ENCODE data around the gene ABAT. TPM values are rescaled to one million over a fixed set of nuclear protein-coding genes. Genes with fewer than 3 reads are reported as not detected.

ABAT gene
- total RNA-seq, 1 experiment from 2014 or later = 7.3 TPM

DNA sequence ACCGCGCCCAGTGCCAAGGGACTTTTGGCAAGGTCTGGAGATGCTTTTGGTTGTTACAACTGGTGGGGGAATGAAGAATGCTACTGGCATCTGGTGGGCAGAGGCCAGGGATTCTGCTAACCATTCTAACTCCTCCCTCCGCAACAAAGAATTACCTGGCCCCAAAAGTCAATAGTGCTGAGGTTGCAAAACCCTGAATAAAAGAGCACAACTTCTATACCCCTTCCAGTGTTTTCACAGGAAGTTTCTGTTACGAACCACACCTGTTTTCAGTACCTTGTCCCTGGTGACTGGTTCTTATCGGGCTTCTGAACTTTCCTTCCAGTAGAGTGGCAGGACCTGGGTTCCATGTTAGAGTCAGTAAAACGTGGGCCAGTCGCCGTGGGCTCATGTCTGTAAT lies 17.3 kb downstream of the ABAT start:
- no peak overlapping the region for H2AK5ac ChIP-seq (ENCODE audit: insufficient read length, low read length)
- H2AFZ ChIP-seq (ENCODE audit: low read length) = no peak overlapping the region
- Mint-ChIP-seq H3K4me3 (no peak overlapping the region), H3K27ac (no peak overlapping the region), H3K4me1 (peaks cover 8 to 12% of the 10 kb centered on the region in 2 experiments), H3K36me3 (ENCODE audit: insufficient read depth in 1 of 3, low read depth in 3 of 3) (peaks cover 8 to 15% (median 10%) of the 10 kb centered on the region in 3 experiments; a peak in 6 of 7 replicates), H3K9me3 (peaks cover 9 to 13% of the 10 kb centered on the region in 2 experiments), H3K27me3 (ENCODE audit: low read depth) (peaks cover 2% of the 10 kb centered on the region; the same call in 1 of the 2 replicates)
- no peak overlapping the region for H2BK120ac ChIP-seq (ENCODE audit: low read depth, low read length, poor library complexity, severe bottlenecking)
- no peak overlapping the region for H4K8ac ChIP-seq (replicated peaks; ENCODE audit: insufficient read length, low read depth, low read length)
- H3K27ac ChIP-seq (ENCODE audit: insufficient read length, low read depth, low read length) = no peak overlapping the region
- no peaks in the 10 kb centered on the region for H3K27me3 ChIP-seq (ENCODE audit: insufficient read depth, low read length)
- no peak overlapping the region for H3K18ac ChIP-seq (ENCODE audit: insufficient read length, low read depth, low read length)
- TF ChIP-seq, protein P1, sequence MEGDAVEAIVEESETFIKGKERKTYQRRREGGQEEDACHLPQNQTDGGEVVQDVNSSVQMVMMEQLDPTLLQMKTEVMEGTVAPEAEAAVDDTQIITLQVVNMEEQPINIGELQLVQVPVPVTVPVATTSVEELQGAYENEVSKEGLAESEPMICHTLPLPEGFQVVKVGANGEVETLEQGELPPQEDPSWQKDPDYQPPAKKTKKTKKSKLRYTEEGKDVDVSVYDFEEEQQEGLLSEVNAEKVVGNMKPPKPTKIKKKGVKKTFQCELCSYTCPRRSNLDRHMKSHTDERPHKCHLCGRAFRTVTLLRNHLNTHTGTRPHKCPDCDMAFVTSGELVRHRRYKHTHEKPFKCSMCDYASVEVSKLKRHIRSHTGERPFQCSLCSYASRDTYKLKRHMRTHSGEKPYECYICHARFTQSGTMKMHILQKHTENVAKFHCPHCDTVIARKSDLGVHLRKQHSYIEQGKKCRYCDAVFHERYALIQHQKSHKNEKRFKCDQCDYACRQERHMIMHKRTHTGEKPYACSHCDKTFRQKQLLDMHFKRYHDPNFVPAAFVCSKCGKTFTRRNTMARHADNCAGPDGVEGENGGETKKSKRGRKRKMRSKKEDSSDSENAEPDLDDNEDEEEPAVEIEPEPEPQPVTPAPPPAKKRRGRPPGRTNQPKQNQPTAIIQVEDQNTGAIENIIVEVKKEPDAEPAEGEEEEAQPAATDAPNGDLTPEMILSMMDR (conservative IDR thresholded peaks at IDR 0.05) = no peak
- H3K9ac ChIP-seq (ENCODE audit: extremely low read depth, insufficient read length, low read length) = no peak overlapping the region
- H3K23me2 ChIP-seq (ENCODE audit: insufficient read length, low read depth, low read length, poor library complexity, severe bottlenecking) = no peaks in the 10 kb centered on the region
- H2BK20ac ChIP-seq (ENCODE audit: low read depth, low read length, poor library complexity, severe bottlenecking) = no peak overlapping the region
- no peak overlapping the region for H2BK5ac ChIP-seq (ENCODE audit: insufficient read length, low read length)
- H2BK12ac ChIP-seq (ENCODE audit: insufficient read length, low read depth, low read length) = no peak overlapping the region
- H3K4me1 ChIP-seq (ENCODE audit: insufficient read depth, low read length) = peaks cover 2% of the 10 kb centered on the region; the same call in 1 of the 2 replicates
- no peak overlapping the region for H3K56ac ChIP-seq (ENCODE audit: insufficient read length, low read depth, low read length)
- no peaks in the 10 kb centered on the region for H4K20me1 ChIP-seq (ENCODE audit: control insufficient read depth, insufficient read depth, insufficient read length)
- no peak overlapping the region for H3K14ac ChIP-seq (ENCODE audit: insufficient read depth, low read length)
- H3K79me2 ChIP-seq (ENCODE audit: insufficient read depth, low read length) = no peaks in the 10 kb centered on the region
- no peak overlapping the region for H4K91ac ChIP-seq (ENCODE audit: insufficient read length, low read depth, low read length)
- WGBS (ENCODE audit: extremely low coverage, insufficient read length, low lambda C conversion rate) = no CpG with 5 or more reads among the region's 8 CpGs
- no peak overlapping the region for H3K4ac ChIP-seq (ENCODE audit: low read depth, low read length)
- H4K5ac ChIP-seq (ENCODE audit: insufficient read length, low read depth, low read length) = no peak overlapping the region
- no peaks in the 10 kb centered on the region for H3K9me3 ChIP-seq (ENCODE audit: control insufficient read depth, low read depth, low read length)
- no peak for DNase-seq
- no peak overlapping the region for H3K23ac ChIP-seq (ENCODE audit: insufficient read length, low read depth, low read length)
- no peak overlapping the region for H2BK15ac ChIP-seq (ENCODE audit: low read depth, low read length)
- H3T11ph ChIP-seq (ENCODE audit: low read length) = no peak overlapping the region
- no peaks in the 10 kb centered on the region for H3K79me1 ChIP-seq (ENCODE audit: insufficient read depth, low read depth, low read length, poor library complexity, severe bottlenecking)
- H3K4me2 ChIP-seq (ENCODE audit: insufficient read depth, insufficient read length, low read length) = no peak overlapping the region
